Nephron progenitor cell (in vitro differentiated cells): ENCODE measurements around the gene ATE1.
"Not testable (repeated sequence)": the region's sequence is repeated elsewhere in the genome, so short reads cannot be mapped to it uniquely, and the experiment has no call there.

Experiments
- DNase-seq: peaks from one replicate; pipeline ENCODE4 v3.0.0; 2021
- H3K27ac Mint-ChIP-seq: 2 replicates; pipeline ENCODE4 v1.8.0; 2021; ENCODE audit warnings: mild to moderate bottlenecking, moderate library complexity, mixed read lengths
- H3K27me3 Mint-ChIP-seq: 2 replicates; pipeline ENCODE4 v1.8.0; 2021; ENCODE audit warnings: mild to moderate bottlenecking, low read depth, mixed read lengths; ENCODE audit not compliant: poor library complexity
- H3K36me3 Mint-ChIP-seq: 2 replicates; pipeline ENCODE4 v1.8.0; 2021; ENCODE audit warnings: low read depth, mixed read lengths
- H3K4me1 Mint-ChIP-seq: 2 replicates; pipeline ENCODE4 v1.8.0; 2021; ENCODE audit warnings: mixed read lengths
- H3K4me3 Mint-ChIP-seq: 2 replicates; pipeline ENCODE4 v1.8.0; 2021; ENCODE audit warnings: mild to moderate bottlenecking, moderate library complexity, mixed read lengths
- H3K9me3 Mint-ChIP-seq: 2 replicates; pipeline ENCODE4 v1.8.0; 2021; ENCODE audit warnings: mild to moderate bottlenecking, moderate library complexity, mixed read lengths
- CTCF ChIP-seq: fragments of 200-600 bp; sonication (generic); IDR thresholded peaks from 2 replicates; pipeline ENCODE4 v1.5.0; 2021; ENCODE audit warnings: antibody characterized with exemption

ATE1 gene

GRCh38 chr10:121708728-121709674 is 218.8 kb downstream of the ATE1 start:
- DNase-seq, result peak; percentile 19
- Mint-ChIP-seq H3K9me3 (peaks cover 9% of the 10 kb centered on the region), H3K27me3 (peaks cover 19% of the 10 kb centered on the region), H3K4me3 (peak overlapping the region; percentile 33), H3K36me3 (no peaks in the 10 kb centered on the region), H3K4me1 (peaks cover 30% of the 10 kb centered on the region), H3K27ac (no peak overlapping the region)
- no peak for TF ChIP-seq CTCF

GRCh38 chr10:121702351-121703320 is 225.2 kb downstream of the ATE1 start:
- peaks cover 3% of the 10 kb centered on the region for H3K27me3 Mint-ChIP-seq
- no peak for DNase-seq
- H3K4me1 Mint-ChIP-seq, result peaks cover 6% of the 10 kb centered on the region
- no peak for TF ChIP-seq CTCF
- H3K27ac Mint-ChIP-seq, result no peak overlapping the region
- no peaks in the 10 kb centered on the region for H3K36me3 Mint-ChIP-seq
- peaks cover 18% of the 10 kb centered on the region for H3K9me3 Mint-ChIP-seq
- no peak overlapping the region for H3K4me3 Mint-ChIP-seq

DNA sequence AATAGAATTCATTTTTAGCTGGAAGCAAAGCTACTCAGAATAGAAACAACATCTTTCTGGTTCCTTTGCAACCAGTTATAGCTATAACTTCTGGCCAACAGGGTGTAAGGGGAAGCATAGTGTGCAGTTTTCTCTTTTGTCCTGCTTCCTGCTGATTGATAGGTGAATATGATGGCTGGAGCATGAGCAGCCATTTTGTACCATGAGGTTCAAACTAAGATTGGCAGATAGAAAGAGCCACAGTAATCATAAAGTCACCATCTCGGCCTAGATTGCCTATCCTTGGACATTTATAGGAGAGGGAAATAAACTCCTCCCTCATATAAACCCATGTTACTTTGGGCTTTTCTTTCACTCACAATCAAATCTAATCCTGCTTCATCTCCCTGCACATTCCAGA is 227.4 kb downstream of the ATE1 start:
- Mint-ChIP-seq H3K27ac (no peak overlapping the region), H3K36me3 (no peaks in the 10 kb centered on the region), H3K4me1 (peaks cover 16% of the 10 kb centered on the region), H3K27me3 (peaks cover 8% of the 10 kb centered on the region), H3K9me3 (peaks cover 18% of the 10 kb centered on the region), H3K4me3 (no peak overlapping the region)
- DNase-seq, result no peak
- TF ChIP-seq CTCF, result no peak

DNA sequence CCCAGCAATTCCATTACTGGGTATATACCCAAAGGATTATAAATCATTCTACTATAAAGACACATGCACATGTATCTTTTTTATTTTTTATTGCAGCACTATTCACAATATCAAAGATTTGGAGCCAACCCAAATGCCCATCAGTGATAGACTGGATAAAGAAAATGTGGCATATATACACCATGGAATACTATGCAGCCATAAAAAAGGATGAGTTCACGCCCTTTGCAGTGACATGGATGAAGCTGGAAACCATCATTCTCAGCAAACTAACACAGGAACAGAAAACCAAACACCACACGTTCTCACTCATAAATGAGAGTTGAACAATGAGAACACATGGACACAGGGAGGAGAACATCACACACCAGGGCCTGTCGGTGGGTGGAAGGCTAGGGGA is 228.1 kb downstream of the ATE1 start:
- DNase-seq, H3K27ac Mint-ChIP-seq, H3K27me3 Mint-ChIP-seq, H3K4me3 Mint-ChIP-seq, H3K36me3 Mint-ChIP-seq: not testable (repeated sequence)
- Mint-ChIP-seq H3K9me3 (peaks cover 18% of the 10 kb centered on the region), H3K4me1 (peaks cover 23% of the 10 kb centered on the region)

DNA sequence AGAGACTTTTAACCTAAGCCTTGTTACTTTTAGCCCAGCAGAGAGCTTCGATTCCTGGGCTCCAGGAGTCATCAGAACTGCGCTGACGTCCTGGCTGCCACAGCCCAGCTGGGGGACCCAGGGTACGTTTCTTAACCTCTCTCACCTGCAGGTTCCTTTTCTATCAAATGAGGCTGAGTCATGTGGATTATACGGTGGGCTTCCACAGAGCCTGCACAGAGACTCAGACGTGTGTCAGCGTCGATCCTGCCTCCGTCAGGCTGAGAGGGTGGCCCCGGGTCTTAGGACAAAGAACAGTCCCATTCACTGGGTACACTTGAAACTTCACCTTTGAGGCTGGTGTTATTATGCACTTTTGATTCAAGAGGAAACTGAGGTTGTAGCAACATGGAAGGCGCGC is 228.9 kb downstream of the ATE1 start:
- no peak for DNase-seq
- peaks cover 18% of the 10 kb centered on the region for H3K9me3 Mint-ChIP-seq
- peaks cover 8% of the 10 kb centered on the region for H3K27me3 Mint-ChIP-seq
- no peaks in the 10 kb centered on the region for H3K36me3 Mint-ChIP-seq
- no peak overlapping the region for H3K4me3 Mint-ChIP-seq
- H3K27ac Mint-ChIP-seq, result no peak overlapping the region
- no peak for TF ChIP-seq CTCF
- H3K4me1 Mint-ChIP-seq, result peaks cover 31% of the 10 kb centered on the region

- Mint-ChIP-seq H3K27ac (no peak overlapping the region), H3K4me3 (no peak overlapping the region), H3K36me3 (no peaks in the 10 kb centered on the region), H3K4me1 (peaks cover 33% of the 10 kb centered on the region), H3K27me3 (peaks cover 8% of the 10 kb centered on the region), H3K9me3 (peaks cover 18% of the 10 kb centered on the region)
- no peak for TF ChIP-seq CTCF
- DNase-seq, result no peak
Measured at GRCh38 chr10:121698336-121698735, 229.5 kb downstream of the ATE1 start.
